HCEC 1CT (cell line): ENCODE measurements around the gene PDE10A.
"Not testable (repeated sequence)": the region's sequence is repeated elsewhere in the genome, so short reads cannot be mapped to it uniquely, and the experiment has no call there.

Experiments used
- DNase-seq: peaks from one replicate; pipeline ENCODE4 v3.0.0-alpha.2; 2017

The PDE10A gene

GRCh38 chr6:165580136-165580535 lies 82.9 kb downstream of the PDE10A start:
- no peak for DNase-seq

GRCh38 chr6:165579151-165579550 lies 83.9 kb downstream of the PDE10A start:
- DNase-seq: no peak

GRCh38 chr6:165577556-165577955 lies 85.5 kb downstream of the PDE10A start:
- DNase-seq: no peak

- no peak for DNase-seq
Measured at GRCh38 chr6:165575158-165575549, 87.9 kb downstream of the PDE10A start.

- no peak for DNase-seq
Measured at GRCh38 chr6:165574220-165575157, 88.6 kb downstream of the PDE10A start.

GRCh38 chr6:165573671-165574070 lies 89.4 kb downstream of the PDE10A start:
- DNase-seq: no peak

- DNase-seq: no peak
Measured at GRCh38 chr6:165571721-165572132, 91.3 kb downstream of the PDE10A start.

GRCh38 chr6:165571068-165571682 lies 91.9 kb downstream of the PDE10A start:
- DNase-seq: no peak

- no peak for DNase-seq
Measured at GRCh38 chr6:165568326-165568725, 94.7 kb downstream of the PDE10A start.

GRCh38 chr6:165566088-165566828 lies 96.8 kb downstream of the PDE10A start:
- DNase-seq: no peak

GRCh38 chr6:165562421-165563090 lies 100.5 kb downstream of the PDE10A start:
- DNase-seq: no peak

GRCh38 chr6:165559632-165560031 lies 103.4 kb downstream of the PDE10A start:
- no peak for DNase-seq

- not testable (repeated sequence) for DNase-seq
Measured at GRCh38 chr6:165558097-165558496, 104.9 kb downstream of the PDE10A start.

- DNase-seq: no peak
Measured at GRCh38 chr6:165557674-165558073, 105.4 kb downstream of the PDE10A start.

GRCh38 chr6:165556116-165556843 lies 106.8 kb downstream of the PDE10A start:
- DNase-seq: no peak

GRCh38 chr6:165554644-165555043 lies 108.4 kb downstream of the PDE10A start:
- not testable (repeated sequence) for DNase-seq

GRCh38 chr6:165552248-165552736 lies 110.7 kb downstream of the PDE10A start:
- no peak for DNase-seq

GRCh38 chr6:165551828-165552227 lies 111.2 kb downstream of the PDE10A start:
- DNase-seq: no peak

- DNase-seq: no peak
Measured at GRCh38 chr6:165548450-165548849, 114.6 kb downstream of the PDE10A start.

- DNase-seq: no peak
Measured at GRCh38 chr6:165545806-165546205, 117.2 kb downstream of the PDE10A start.

- no peak for DNase-seq
Measured at GRCh38 chr6:165543781-165544180, 119.3 kb downstream of the PDE10A start.

- no peak for DNase-seq
Measured at GRCh38 chr6:165536911-165537310, 126.1 kb downstream of the PDE10A start.
